Measurements from ENCODE around the gene TRAT1.

The TRAT1 gene

DNA sequence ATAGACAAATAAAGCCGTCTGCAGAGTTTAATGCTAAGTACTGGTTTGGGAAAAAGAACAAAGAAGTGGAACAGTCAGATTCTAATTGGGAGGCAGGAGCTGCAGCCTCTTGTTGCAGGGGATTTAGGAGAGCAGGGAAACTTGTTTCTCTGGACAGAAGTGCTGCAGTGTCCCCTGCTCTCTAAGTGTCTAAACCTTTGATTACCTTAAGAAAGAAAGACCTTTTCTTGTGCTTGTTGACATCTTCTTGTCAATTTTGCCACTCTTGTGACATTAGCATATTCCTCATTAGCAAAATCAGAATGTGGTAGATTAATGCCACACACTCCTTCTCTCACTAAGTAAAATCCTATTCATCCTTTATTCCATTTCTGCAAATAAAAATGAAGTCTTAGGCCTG lies 38.8 kb downstream of the TRAT1 start:
- no peak for DNase-seq

DNA sequence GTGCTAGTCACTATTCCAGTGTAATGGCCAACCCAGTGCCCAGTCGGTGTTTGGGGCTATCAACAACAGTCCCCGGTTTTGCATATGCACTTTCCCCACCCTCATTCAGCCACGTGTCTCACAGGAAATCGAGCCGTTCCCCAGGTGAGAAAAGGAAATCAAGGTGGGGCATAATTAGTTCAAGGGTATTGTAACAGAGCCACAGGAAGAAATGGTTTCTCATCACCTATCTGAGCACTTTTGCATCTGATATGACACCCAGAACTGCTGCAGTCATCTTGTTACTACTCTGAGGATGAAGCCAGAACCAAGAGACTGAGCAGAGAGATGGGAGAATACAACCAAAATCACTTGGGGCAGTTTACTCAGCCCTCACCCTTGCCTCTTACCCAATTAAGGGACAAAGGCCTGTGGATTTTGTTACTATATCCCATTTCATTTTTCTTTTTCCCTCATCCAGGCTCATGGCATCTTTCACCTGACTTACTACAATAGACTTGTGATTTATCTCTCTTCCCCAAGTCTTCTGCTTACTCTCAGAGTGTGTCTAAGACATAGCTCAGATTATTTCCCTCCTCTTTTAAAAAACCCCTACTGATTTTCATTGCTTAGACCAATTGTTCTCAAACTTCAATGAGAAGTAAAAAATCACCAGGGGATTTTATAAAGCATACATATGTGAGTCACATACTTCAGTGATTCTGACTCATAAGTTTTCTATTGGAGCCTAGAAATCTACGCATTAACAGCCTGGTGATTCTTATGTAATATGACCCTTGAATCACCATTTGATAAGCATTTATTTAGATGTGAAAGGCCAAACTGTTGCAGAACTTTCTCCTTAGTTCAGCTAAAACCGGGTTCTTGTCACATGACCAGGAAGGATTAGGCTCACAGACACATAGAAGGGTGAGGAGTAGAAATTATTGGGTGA lies 40.5 kb downstream of the TRAT1 start:
- no peak for DNase-seq

DNA sequence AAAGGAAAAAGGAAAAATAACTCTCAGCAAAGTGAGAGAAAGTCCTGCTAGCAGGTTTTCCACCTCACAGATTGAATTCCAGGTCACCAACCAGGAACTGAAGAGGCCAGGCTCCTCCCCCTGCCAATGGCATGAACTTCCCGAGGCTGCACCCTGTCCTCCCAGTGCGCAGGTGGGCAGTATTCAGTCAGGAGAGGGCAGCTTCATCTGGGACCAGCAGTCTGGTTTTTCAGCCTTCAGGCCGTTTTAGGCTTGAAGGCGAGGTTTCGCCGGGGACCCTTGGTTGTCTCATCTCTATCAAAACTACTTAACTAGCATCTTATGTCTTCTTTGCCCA lies 41.2 kb downstream of the TRAT1 start:
- no peak for DNase-seq

DNA sequence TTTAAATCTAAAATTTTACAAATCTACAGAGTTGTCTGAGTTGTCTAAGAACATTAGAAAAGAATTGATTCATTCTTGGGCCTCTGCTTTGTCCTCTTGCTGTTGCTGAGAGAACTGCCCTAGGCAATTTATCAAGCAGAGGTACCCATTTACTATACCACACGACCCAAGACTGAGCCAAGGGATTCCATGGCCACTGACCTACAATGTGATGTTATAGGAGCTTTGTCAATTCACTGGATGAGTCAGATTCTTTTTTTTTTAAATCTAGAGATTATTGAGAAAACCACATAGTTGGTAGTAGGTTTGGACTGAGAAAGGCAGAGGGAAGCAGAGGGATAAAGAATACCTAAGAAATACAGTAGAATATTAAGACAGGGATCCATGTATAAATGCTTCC lies 55.3 kb downstream of the TRAT1 start:
- DNase-seq = no peak

DNA sequence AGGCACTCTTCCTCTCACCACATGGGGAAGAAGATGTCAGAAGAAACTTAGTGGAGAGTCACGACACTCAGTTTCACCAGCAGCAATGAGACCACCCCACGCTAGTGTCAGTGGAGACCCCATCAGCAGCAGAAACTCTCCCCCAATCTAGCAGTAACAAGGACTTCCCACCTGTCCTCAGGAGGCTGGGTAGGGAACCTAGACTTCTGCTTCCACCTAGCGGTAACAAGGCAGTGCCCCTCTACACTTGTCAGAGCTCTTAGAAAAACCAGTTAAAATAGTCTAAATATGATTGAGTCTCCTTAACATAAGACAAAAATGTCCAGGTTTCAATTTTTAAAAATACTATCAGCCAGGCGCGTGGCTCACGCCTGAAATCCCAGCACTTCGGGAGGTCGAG lies 57.3 kb downstream of the TRAT1 start:
- no peak for DNase-seq

DNA sequence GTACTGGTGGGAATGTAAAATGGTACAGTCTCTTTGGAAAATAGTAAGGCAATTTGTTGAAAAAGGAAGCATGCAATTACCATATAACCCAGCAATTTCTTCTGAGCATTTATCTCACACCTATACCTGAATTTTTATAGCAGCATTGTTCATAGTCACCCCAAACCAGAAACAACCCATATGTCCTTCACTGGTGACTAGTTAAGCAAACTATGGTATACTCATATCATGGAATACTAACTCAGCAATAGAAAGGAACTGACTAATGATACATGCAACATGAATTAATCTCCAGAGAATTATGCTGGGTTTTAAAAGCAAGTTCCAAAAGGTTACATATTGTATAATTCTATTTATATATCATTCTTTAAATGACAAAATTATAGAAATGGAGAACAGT lies 60.2 kb downstream of the TRAT1 start:
- no peak for DNase-seq

DNA sequence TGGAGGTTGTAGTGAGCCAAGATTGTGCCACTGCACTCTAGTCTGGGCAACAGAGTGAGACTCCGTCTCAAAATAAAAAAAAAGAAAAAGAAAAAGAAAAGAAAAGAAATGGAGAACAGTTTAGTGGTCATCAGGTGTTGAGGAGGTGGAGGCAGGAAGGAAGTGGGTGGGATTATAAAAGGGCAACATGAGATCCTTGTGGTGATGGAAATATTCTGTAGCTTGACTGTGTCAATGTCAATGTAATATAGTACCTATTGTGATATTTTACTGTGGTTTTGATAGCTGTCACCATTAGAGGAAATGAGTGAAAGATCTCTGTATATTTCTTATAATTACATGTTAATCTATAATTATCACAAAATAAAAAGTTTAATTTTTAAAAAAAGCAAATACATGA lies 60.8 kb downstream of the TRAT1 start:
- no peak for DNase-seq

DNA sequence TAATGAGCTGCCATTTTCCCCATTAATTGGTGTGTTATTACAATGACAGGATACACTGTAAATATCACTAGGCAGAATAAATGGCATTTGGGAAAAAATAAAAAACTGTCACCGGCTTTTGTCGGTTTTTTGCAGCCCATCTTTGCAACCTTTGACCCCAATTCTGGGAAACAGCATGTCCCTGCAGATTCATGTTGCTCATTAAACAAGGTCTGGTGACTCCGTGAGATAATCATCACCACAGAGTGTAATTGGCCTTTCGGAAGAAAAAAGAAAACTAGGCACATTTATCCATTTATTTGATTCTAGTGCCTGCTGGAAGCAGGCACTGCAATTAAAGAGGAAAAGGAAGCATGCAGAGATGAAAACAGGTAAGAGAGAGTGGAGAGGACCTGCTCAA lies 64.5 kb downstream of the TRAT1 start:
- no peak for DNase-seq

DNA sequence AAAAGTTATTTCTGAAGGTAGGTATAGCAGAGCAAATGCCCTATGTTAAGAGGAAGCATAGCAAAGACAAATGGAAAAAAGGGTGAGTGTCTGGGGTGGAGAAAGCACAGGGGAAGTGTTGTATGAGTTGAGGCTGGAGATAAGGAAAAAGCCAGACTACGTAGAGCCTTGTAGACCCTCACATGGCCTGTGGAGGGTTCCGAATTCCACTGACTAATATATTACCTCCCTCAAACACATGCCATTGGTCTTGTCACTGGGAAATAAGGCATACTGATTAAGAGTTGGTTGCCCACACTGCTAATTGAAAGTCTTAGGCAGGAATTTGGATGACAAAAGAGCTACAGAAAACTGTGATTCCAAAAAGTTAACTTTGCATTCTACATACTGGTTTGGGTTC lies 65.2 kb downstream of the TRAT1 start:
- DNase-seq = no peak

DNA sequence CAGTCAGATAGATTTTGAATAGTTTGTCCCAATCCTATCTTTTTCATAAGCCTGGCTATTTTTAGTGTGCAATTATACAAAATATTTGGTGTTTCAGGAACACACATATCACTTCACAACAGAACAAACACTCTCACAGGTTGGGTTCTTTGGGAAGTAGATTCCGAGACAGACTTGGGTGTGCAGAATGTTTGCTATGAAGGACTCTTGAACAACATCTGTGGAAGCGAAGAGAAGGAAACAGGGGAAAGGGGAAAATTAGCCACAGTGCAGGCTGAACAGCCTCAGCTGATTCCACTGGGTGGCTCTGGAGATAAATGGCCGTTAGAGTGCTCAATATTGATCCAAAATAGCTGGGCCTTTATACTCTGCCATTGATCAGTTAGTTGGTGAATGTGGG lies 69.2 kb downstream of the TRAT1 start:
- DNase-seq = no peak

DNA sequence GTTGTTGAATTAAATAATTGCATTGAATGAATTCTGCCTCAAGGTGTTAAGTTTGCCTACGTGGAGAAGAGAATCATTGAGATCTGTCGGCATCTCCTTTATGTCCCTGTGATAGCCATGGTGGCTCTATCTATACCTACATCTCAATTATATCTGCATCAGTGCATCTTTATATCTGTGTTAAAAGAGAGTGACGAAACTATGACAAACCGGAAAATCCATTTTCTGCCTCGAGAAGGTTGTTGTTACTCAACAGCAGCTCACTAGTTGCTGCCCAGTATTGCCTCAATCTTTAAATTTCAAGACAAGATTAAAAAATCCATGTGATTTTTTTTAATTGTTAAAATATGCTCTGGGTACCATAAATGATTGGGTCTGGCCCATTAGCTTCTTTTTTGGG lies 72.4 kb downstream of the TRAT1 start:
- no peak for DNase-seq

DNA sequence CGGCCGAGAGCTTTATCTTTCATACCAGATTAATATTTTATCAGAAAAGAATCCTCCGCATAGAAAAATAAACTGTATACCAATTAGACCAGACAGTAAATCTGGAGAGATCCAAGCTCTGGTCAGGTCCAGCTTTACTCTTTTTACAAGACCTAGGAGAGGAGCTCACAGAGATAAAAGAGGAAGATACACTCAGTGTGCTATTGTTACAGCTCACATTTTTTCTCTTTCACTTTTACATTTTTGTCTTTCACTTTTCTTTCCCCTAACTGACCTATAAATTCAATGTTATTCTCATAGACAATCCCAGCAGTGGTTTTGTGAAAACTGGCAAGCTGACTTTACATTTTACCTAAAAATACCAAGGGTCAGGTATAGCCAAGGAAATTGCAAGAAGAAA lies 75.3 kb downstream of the TRAT1 start:
- no peak for DNase-seq

DNA sequence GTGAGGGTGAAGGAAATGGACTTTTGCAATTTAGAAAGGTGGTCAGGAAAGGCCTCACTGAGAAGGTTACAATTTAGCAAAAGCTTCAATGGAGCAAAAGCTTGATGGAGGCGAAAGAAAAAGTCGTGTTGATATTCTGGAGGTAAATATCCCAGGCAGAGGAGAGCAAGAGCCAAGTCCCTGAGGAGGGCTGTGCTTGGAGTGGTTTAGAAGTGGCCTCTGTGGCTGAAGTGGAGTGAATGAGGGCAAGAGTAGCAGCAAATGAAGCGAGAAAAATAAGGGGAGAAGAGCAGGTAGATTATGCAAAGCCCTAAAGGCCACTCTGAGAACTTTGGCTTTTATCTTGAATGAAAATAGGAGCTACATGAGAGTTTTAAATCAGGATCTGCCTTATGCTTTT lies 76.9 kb downstream of the TRAT1 start:
- DNase-seq = no peak

Data from hypothalamus (tissue), 51 donors.